Osteoblast (primary cell): Measurements from ENCODE around the gene NBAS. TPM values are rescaled to one million over a fixed set of nuclear protein-coding genes. Genes with fewer than 3 reads are reported as not detected.

ENCODE experiments used
- DNase-seq: peaks from one replicate; pipeline ENCODE4 v3.0.0; 2011; ENCODE audit warnings: low spot score, mixed read lengths; ENCODE audit not compliant: insufficient read length; ENCODE audit errors: missing footprints
- H2AFZ ChIP-seq: 2 replicates; pipeline ENCODE4 v1.6.0; 2011; ENCODE audit warnings: mild to moderate bottlenecking, low read length
- H3K27ac ChIP-seq: 2 replicates; pipeline ENCODE4 v1.5.1; 2011; ENCODE audit warnings: mild to moderate bottlenecking, low read depth, low read length, moderate library complexity
- H3K27me3 ChIP-seq: 2 replicates; pipeline ENCODE4 v1.6.0; 2012; ENCODE audit warnings: mild to moderate bottlenecking, control low read depth, inconsistent platforms, low read length, moderate library complexity; ENCODE audit not compliant: insufficient read depth
- H3K36me3 ChIP-seq: 2 replicates; pipeline ENCODE4 v1.5.1; 2011; ENCODE audit warnings: mild to moderate bottlenecking, low read length, control low read depth, moderate library complexity; ENCODE audit not compliant: insufficient read depth
- H3K4me1 ChIP-seq: 2 replicates; pipeline ENCODE4 v1.5.1; 2011; ENCODE audit warnings: mild to moderate bottlenecking, low read length, control low read depth, moderate library complexity; ENCODE audit not compliant: insufficient read depth
- H3K4me2 ChIP-seq: 2 replicates; pipeline ENCODE4 v1.6.0; 2011; ENCODE audit warnings: mild to moderate bottlenecking, low read length; ENCODE audit not compliant: insufficient read depth
- H3K4me3 ChIP-seq: fragments of 200-600 bp; sonication (generic); 3 replicates; pipeline ENCODE4 v1.5.1; 2012; ENCODE audit warnings: mild to moderate bottlenecking, low read length, inconsistent platforms; ENCODE audit not compliant: insufficient read depth
- H3K79me2 ChIP-seq: 2 replicates; pipeline ENCODE4 v1.6.0; 2012; ENCODE audit warnings: mild to moderate bottlenecking, low read length, control low read depth, inconsistent platforms; ENCODE audit not compliant: insufficient read depth
- H3K9me3 ChIP-seq: 2 replicates; pipeline ENCODE4 v1.5.1; 2011; ENCODE audit warnings: low read depth, low read length, control low read depth
- H4K20me1 ChIP-seq: 2 replicates; pipeline ENCODE4 v1.6.0; 2012; ENCODE audit warnings: mild to moderate bottlenecking, low read length, control low read depth; ENCODE audit not compliant: insufficient read depth
- total RNA-seq: library from RNA; depleted of rRNA; stranded (reverse); fragments of >200 nt; gene quantifications from 2 replicates; pipeline ENCODE4 v1.2.3, GENCODE V29; 2012
- TF ChIP-seq, protein P1 (sequence below): IDR thresholded peaks from 2 replicates; pipeline ENCODE4 v1.5.1; 2011; ENCODE audit warnings: mild to moderate bottlenecking, low read depth, low read length, moderate library complexity; ENCODE audit errors: extremely low read depth

Gene NBAS
- total RNA-seq, 1 donor = 98.1 TPM

DNA sequence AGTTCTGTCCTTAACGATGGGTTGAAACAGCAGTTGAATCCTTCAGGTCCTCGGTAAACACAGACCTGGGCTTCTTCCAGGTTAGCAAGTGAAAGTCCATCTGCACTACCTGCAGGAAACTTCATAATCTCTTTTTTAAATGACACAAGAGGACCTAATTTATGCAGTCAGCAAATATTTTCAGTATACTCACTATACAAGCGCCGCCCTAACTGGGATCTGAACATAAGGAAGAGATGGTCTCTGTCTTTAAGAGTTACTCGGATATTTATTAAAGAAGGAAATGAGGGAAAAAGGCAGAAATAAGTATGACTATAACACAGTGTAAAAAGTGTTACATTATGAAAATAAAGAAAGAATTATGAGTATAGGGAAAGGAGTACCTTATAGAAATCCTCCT lies 103.3 kb downstream of the NBAS start:
- Histone ChIP-seq H3K36me3 (peaks cover 20% of the 10 kb centered on the region), H3K9me3 (no peaks in the 10 kb centered on the region), H3K27me3 (no peaks in the 10 kb centered on the region), H3K79me2 (no peaks in the 10 kb centered on the region), H2AFZ (no peak overlapping the region), H3K4me3 (no peak overlapping the region), H3K4me1 (no peaks in the 10 kb centered on the region), H3K27ac (no peak overlapping the region), H3K4me2 (no peak overlapping the region), H4K20me1 (no peaks in the 10 kb centered on the region)
- TF ChIP-seq, protein P1, sequence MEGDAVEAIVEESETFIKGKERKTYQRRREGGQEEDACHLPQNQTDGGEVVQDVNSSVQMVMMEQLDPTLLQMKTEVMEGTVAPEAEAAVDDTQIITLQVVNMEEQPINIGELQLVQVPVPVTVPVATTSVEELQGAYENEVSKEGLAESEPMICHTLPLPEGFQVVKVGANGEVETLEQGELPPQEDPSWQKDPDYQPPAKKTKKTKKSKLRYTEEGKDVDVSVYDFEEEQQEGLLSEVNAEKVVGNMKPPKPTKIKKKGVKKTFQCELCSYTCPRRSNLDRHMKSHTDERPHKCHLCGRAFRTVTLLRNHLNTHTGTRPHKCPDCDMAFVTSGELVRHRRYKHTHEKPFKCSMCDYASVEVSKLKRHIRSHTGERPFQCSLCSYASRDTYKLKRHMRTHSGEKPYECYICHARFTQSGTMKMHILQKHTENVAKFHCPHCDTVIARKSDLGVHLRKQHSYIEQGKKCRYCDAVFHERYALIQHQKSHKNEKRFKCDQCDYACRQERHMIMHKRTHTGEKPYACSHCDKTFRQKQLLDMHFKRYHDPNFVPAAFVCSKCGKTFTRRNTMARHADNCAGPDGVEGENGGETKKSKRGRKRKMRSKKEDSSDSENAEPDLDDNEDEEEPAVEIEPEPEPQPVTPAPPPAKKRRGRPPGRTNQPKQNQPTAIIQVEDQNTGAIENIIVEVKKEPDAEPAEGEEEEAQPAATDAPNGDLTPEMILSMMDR = no peak
- DNase-seq = no peak

DNA sequence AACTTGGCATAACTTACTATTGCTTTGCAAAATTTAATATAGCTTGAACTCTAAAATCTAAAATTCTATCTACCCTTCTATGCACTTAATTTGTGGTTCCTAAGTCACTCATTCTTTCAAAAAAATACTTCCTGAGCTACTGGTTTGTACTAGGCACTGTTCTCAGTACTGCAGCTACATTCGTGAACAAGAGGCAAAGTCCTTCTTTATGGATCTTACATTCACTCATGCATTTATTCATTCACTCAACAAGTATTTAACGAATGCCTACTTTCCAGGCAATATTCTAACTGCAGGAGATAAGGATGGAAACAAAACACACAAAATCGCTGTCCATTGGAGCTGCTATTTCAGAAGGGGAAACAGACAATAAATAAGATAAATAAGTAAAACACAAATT lies 104.8 kb downstream of the NBAS start:
- H3K36me3 ChIP-seq = peaks cover 15% of the 10 kb centered on the region
- TF ChIP-seq, protein P1 = no peak
- H3K4me1 ChIP-seq = no peaks in the 10 kb centered on the region
- no peak overlapping the region for H3K27ac ChIP-seq
- no peak overlapping the region for H3K4me3 ChIP-seq
- H4K20me1 ChIP-seq = no peaks in the 10 kb centered on the region
- H3K4me2 ChIP-seq = no peak overlapping the region
- no peaks in the 10 kb centered on the region for H3K9me3 ChIP-seq
- DNase-seq = no peak
- no peak overlapping the region for H2AFZ ChIP-seq
- H3K79me2 ChIP-seq = no peaks in the 10 kb centered on the region
- H3K27me3 ChIP-seq = no peaks in the 10 kb centered on the region

DNA sequence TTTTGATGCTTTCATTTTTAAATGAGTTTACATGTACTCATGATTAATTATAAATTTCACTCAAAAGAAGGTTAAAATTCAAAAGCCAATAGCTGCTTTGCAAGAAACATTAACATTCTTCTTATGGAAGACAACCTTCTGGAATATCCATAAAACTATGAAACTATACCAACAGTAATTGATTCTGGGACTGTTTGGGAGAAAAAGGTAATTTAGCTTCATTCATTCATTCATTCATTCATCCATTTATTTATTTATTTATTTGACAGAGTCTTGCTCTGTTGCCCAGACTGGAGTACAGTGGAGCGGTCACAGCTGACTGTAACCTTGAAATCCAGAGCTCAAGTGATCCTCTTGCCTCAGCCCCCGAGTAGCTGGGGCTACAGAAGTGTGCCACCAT lies 110.3 kb downstream of the NBAS start:
- TF ChIP-seq, protein P1 = no peak
- Histone ChIP-seq H4K20me1 (no peaks in the 10 kb centered on the region), H3K36me3 (no peaks in the 10 kb centered on the region), H3K27me3 (no peaks in the 10 kb centered on the region), H3K79me2 (peaks cover 5% of the 10 kb centered on the region), H3K9me3 (no peaks in the 10 kb centered on the region), H2AFZ (no peak overlapping the region), H3K4me3 (no peak overlapping the region), H3K4me2 (no peak overlapping the region), H3K27ac (no peak overlapping the region), H3K4me1 (no peaks in the 10 kb centered on the region)
- DNase-seq = no peak

DNA sequence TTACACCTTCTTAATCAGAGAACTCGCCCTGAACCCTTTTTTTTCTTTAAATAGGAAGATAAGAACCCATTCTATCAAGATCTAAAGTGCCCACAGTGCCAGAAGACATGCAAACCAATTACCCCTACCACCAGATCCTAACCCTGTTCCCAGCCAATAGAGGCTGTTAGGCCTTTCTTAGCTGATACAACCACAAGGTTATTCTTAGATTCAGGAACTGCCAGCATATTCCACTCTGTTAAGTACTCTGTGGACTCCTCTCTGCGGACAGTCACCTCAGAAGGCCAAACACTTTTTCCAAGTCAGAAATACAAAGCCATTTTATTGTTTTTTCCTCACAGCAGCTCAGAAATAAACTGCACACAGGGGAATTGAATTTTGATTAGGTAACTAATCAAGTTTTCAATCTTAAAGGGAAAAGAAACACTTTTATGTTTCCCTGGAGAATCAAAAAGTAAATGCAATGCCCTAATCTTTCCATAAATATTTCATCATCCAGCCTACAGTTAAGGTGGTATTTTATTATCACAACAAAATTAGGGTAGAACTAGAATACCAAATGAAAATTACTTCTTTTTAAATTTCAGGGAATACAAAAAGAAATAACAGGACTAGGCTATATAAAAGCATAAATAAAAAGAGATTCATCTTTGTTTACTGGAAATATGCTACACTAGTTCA lies 111.4 kb downstream of the NBAS start:
- no peaks in the 10 kb centered on the region for H3K27me3 ChIP-seq
- H3K27ac ChIP-seq = no peak overlapping the region
- no peaks in the 10 kb centered on the region for H4K20me1 ChIP-seq
- DNase-seq = no peak
- H3K9me3 ChIP-seq = no peaks in the 10 kb centered on the region
- TF ChIP-seq, protein P1 = no peak
- H3K4me1 ChIP-seq = no peaks in the 10 kb centered on the region
- H3K79me2 ChIP-seq = peaks cover 5% of the 10 kb centered on the region
- H3K4me2 ChIP-seq = no peak overlapping the region
- no peak overlapping the region for H2AFZ ChIP-seq
- no peak overlapping the region for H3K4me3 ChIP-seq
- no peaks in the 10 kb centered on the region for H3K36me3 ChIP-seq
